GM19324 (cell line): ENCODE data around the gene NCAM1.
"Not testable (repeated sequence)": the region's sequence is repeated elsewhere in the genome, so short reads cannot be mapped to it uniquely, and the experiment has no call there.

Experiments
- ATAC-seq: cut with Tn5 transposase; IDR thresholded peaks from one replicate; pipeline ENCODE4 v1.9.1; 2021; ENCODE audit warnings: mild to moderate bottlenecking, moderate library complexity; ENCODE audit not compliant: unreplicated experiment, low FRiP score

NCAM1 gene

GRCh38 chr11:113018913-113019312 is 57.7 kb downstream of the NCAM1 start:
- ATAC-seq = no peak

GRCh38 chr11:113019711-113020110 is 58.5 kb downstream of the NCAM1 start:
- ATAC-seq = no peak

- ATAC-seq = no peak
Observed at GRCh38 chr11:113021111-113021510, 59.9 kb downstream of the NCAM1 start.

- no peak for ATAC-seq
Observed at GRCh38 chr11:113022262-113022661, 61.0 kb downstream of the NCAM1 start.

GRCh38 chr11:113023228-113023627 is 62.0 kb downstream of the NCAM1 start:
- ATAC-seq = no peak

- ATAC-seq = no peak
Observed at GRCh38 chr11:113023986-113024385, 62.8 kb downstream of the NCAM1 start.

- ATAC-seq = no peak
Observed at GRCh38 chr11:113026778-113027177, 65.6 kb downstream of the NCAM1 start.

- ATAC-seq = no peak
Observed at GRCh38 chr11:113034576-113034975, 73.4 kb downstream of the NCAM1 start.

GRCh38 chr11:113035708-113036107 is 74.5 kb downstream of the NCAM1 start:
- no peak for ATAC-seq

- no peak for ATAC-seq
Observed at GRCh38 chr11:113043698-113044097, 82.5 kb downstream of the NCAM1 start.

GRCh38 chr11:113045146-113045545 is 83.9 kb downstream of the NCAM1 start:
- no peak for ATAC-seq

- ATAC-seq = no peak
Observed at GRCh38 chr11:113046866-113047265, 85.6 kb downstream of the NCAM1 start.

GRCh38 chr11:113048820-113049768 is 87.9 kb downstream of the NCAM1 start:
- no peak for ATAC-seq

- ATAC-seq = not testable (repeated sequence)
Observed at GRCh38 chr11:113053042-113053441, 91.8 kb downstream of the NCAM1 start.

GRCh38 chr11:113057038-113057437 is 95.8 kb downstream of the NCAM1 start:
- no peak for ATAC-seq

GRCh38 chr11:113059548-113059947 is 98.3 kb downstream of the NCAM1 start:
- no peak for ATAC-seq

- ATAC-seq = no peak
Observed at GRCh38 chr11:113065330-113065729, 104.1 kb downstream of the NCAM1 start.

- no peak for ATAC-seq
Observed at GRCh38 chr11:113072237-113072858, 111.1 kb downstream of the NCAM1 start.

GRCh38 chr11:113073290-113073953 is 112.2 kb downstream of the NCAM1 start:
- no peak for ATAC-seq

GRCh38 chr11:113075586-113076095 is 114.4 kb downstream of the NCAM1 start:
- ATAC-seq = no peak

- no peak for ATAC-seq
Observed at GRCh38 chr11:113077379-113077778, 116.2 kb downstream of the NCAM1 start.
